ENCODE data around the gene ZFHX3.

The ZFHX3 gene

GRCh38 chr16:72894293-72895151 is 153.4 kb downstream of the ZFHX3 start:
- DNase-seq, result no peak

GRCh38 chr16:72891291-72892227 is 156.4 kb downstream of the ZFHX3 start:
- DNase-seq, result no peak

GRCh38 chr16:72890587-72890986 is 157.3 kb downstream of the ZFHX3 start:
- DNase-seq, result no peak

- no peak for DNase-seq
These were observed 158.0 kb downstream of the ZFHX3 start for GRCh38 chr16:72889616-72890582.

- no peak for DNase-seq
These were observed 160.4 kb downstream of the ZFHX3 start for GRCh38 chr16:72887537-72887936.

GRCh38 chr16:72886346-72886974 is 161.5 kb downstream of the ZFHX3 start:
- no peak for DNase-seq

GRCh38 chr16:72884573-72884972 is 163.4 kb downstream of the ZFHX3 start:
- DNase-seq, result no peak

- no peak for DNase-seq
These were observed 163.9 kb downstream of the ZFHX3 start for GRCh38 chr16:72884037-72884436.

GRCh38 chr16:72879846-72880245 is 168.1 kb downstream of the ZFHX3 start:
- no peak for DNase-seq

- DNase-seq, result no peak
These were observed 169.3 kb downstream of the ZFHX3 start for GRCh38 chr16:72878301-72879269.

GRCh38 chr16:72877374-72878028 is 170.4 kb downstream of the ZFHX3 start:
- DNase-seq, result no peak

GRCh38 chr16:72876981-72877373 is 171.0 kb downstream of the ZFHX3 start:
- DNase-seq, result no peak

GRCh38 chr16:72876221-72876620 is 171.7 kb downstream of the ZFHX3 start:
- DNase-seq, result no peak

GRCh38 chr16:72875291-72876031 is 172.5 kb downstream of the ZFHX3 start:
- no peak for DNase-seq

GRCh38 chr16:72873853-72874252 is 174.1 kb downstream of the ZFHX3 start:
- no peak for DNase-seq

- no peak for DNase-seq
These were observed 174.9 kb downstream of the ZFHX3 start for GRCh38 chr16:72873044-72873443.

GRCh38 chr16:72865835-72866234 is 182.1 kb downstream of the ZFHX3 start:
- DNase-seq, result no peak

- DNase-seq, result no peak
These were observed 182.7 kb downstream of the ZFHX3 start for GRCh38 chr16:72865258-72865657.

GRCh38 chr16:72864130-72864833 is 183.6 kb downstream of the ZFHX3 start:
- no peak for DNase-seq
